Measurements from ENCODE around the gene COL9A2. TPM values are rescaled to one million over a fixed set of nuclear protein-coding genes. Genes with fewer than 3 reads are reported as not detected.
A peak's percentile ranks its signal among the peaks of the same experiment; 100 is the strongest.

Gene COL9A2
- total RNA-seq, 1 donor from 2014 or later = 4.5 TPM

DNA sequence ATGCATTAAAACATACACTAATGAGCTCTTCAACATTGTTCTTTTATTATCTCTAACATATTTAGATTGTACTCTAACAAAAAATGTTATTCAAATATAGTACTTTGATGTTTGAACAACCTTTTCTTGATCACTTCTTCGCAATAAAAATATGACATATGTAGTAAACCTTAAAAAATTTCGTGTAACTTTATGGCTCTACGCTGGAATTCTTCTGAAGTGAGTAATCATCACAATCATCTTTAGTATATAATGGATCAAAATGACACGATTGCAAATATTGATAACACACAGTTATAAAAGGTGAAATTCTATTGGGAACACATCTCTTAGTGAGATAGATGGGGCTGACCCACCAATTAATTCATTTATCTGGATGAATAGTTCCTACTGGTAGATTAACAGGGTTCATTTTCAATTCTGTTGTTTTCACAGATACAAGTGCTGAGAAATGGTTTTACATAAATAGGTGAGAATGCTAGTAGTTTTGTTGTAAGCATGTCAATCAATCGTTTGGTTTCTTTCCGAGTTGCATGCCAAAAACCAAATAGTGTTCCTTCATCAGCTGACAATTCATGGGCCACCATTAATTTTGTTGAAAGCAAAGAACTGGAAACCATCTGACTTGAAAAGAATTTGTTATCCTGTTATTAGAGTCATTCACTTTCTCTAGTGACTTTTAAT, 60.5 kb downstream of the COL9A2 start:
- no peaks in the 10 kb centered on the region for H3K27me3 ChIP-seq
- H3K4me1 ChIP-seq = peaks cover 4 to 26% of the 10 kb centered on the region in 2 donors
- peaks cover 6 to 11% of the 10 kb centered on the region in 2 donors for H3K36me3 ChIP-seq
- TF ChIP-seq, protein P1, sequence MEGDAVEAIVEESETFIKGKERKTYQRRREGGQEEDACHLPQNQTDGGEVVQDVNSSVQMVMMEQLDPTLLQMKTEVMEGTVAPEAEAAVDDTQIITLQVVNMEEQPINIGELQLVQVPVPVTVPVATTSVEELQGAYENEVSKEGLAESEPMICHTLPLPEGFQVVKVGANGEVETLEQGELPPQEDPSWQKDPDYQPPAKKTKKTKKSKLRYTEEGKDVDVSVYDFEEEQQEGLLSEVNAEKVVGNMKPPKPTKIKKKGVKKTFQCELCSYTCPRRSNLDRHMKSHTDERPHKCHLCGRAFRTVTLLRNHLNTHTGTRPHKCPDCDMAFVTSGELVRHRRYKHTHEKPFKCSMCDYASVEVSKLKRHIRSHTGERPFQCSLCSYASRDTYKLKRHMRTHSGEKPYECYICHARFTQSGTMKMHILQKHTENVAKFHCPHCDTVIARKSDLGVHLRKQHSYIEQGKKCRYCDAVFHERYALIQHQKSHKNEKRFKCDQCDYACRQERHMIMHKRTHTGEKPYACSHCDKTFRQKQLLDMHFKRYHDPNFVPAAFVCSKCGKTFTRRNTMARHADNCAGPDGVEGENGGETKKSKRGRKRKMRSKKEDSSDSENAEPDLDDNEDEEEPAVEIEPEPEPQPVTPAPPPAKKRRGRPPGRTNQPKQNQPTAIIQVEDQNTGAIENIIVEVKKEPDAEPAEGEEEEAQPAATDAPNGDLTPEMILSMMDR (IDR thresholded peaks at IDR 0.05) = no peak
- no peak for DNase-seq (ENCODE audit: low spot score in 2 of 2)
- intact Hi-C loops (cut with DNase I) = loop anchor here (1.0 to 2.0 kb wide), 2 partner anchors 58 to 95 kb away; partner anchors contain the start of gene RLF
- H3K27ac ChIP-seq = peak overlapping the region; percentile 90 to 98
- peak overlapping the region; percentile 84 for H3K4me3 ChIP-seq
- no peaks in the 10 kb centered on the region for H3K9me3 ChIP-seq

GRCh38 chr1:40255231-40255630, 61.9 kb downstream of the COL9A2 start:
- H3K4me3 ChIP-seq = no peak overlapping the region
- no peak for DNase-seq (ENCODE audit: low spot score in 2 of 2)
- no peaks in the 10 kb centered on the region for H3K36me3 ChIP-seq
- no peaks in the 10 kb centered on the region for H3K9me3 ChIP-seq
- H3K27ac ChIP-seq = no peak overlapping the region
- no peaks in the 10 kb centered on the region for H3K27me3 ChIP-seq
- TF ChIP-seq, protein P1 (IDR thresholded peaks at IDR 0.05) = no peak
- H3K4me1 ChIP-seq = peaks cover 3 to 19% of the 10 kb centered on the region in 2 donors
- intact Hi-C loops (cut with DNase I) = no loop called here

- Histone ChIP-seq H3K27ac (no peak overlapping the region), H3K4me1 (peaks cover 0 to 9% of the 10 kb centered on the region in 2 donors), H3K27me3 (no peaks in the 10 kb centered on the region), H3K36me3 (no peaks in the 10 kb centered on the region), H3K4me3 (no peak overlapping the region), H3K9me3 (no peaks in the 10 kb centered on the region)
- TF ChIP-seq, protein P1 (IDR thresholded peaks at IDR 0.05) = no peak
- intact Hi-C loops (cut with DNase I) = no loop called here
- DNase-seq (ENCODE audit: low spot score in 2 of 2) = no peak
Observed at GRCh38 chr1:40252601-40253000, 64.5 kb downstream of the COL9A2 start.

DNA sequence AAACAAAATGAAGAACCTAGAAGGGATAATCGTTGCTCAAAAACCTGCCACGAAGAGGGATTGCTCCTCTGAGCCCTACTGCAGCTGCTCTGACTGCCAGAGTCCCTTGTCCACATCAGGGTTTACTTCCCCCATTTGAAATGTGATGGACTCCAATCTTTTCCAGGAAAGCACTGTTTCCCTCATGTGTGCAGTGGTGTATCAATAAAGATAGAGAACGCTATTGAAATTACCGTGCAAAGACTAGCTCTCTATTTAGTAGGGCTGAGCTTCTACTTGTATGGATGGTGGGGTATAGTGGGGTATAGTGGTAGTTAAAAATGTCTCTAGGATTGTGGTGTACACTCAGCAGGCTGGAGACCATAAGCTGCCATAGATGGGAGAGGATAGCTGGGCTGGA, 65.6 kb downstream of the COL9A2 start:
- Histone ChIP-seq H3K27me3 (no peaks in the 10 kb centered on the region), H3K9me3 (no peaks in the 10 kb centered on the region), H3K36me3 (no peaks in the 10 kb centered on the region), H3K4me1 (peaks cover 0 to 5% of the 10 kb centered on the region in 2 donors), H3K27ac (no peak overlapping the region), H3K4me3 (no peak overlapping the region)
- intact Hi-C loops (cut with DNase I) = no loop called here
- DNase-seq (ENCODE audit: low spot score in 2 of 2) = no peak
- TF ChIP-seq, protein P1 (IDR thresholded peaks at IDR 0.05) = no peak

Other genes starting within 250 kb of the COL9A2 start
- gene PPT1, start 220.0 kb downstream of the COL9A2 start, total RNA-seq = 84.2 TPM
- gene RLF, start 155.9 kb downstream of the COL9A2 start, total RNA-seq = 7.1 TPM
- gene TMCO2, start 69.3 kb downstream of the COL9A2 start, total RNA-seq = not detected
- gene ZMPSTE24, start 59.0 kb downstream of the COL9A2 start, total RNA-seq = 61.8 TPM
- 33.5 TPM for gene SMAP2, start 56.4 kb upstream of the COL9A2 start, total RNA-seq
- 3.8 TPM for gene ZFP69B, start 133.2 kb upstream of the COL9A2 start, total RNA-seq
- 2.8 TPM for gene ZFP69, start 160.0 kb upstream of the COL9A2 start, total RNA-seq
- gene EXO5, start 191.5 kb upstream of the COL9A2 start, total RNA-seq = 16.3 TPM
- 0.85 TPM for gene ZNF684, start 214.4 kb upstream of the COL9A2 start, total RNA-seq

Measured in ascending aorta (tissue), 2 donors.